Pancreas (tissue), 10 donors: ENCODE data around the gene PCGF3. TPM values are rescaled to one million over a fixed set of nuclear protein-coding genes. Genes with fewer than 3 reads are reported as not detected.

ENCODE experiments used
- ATAC-seq, 4 donors: fragments of 200-7000 bp; cut with Tn5 transposase; one replicate each; pipeline versions ENCODE4 v1.8.0 to v1.9.1; 2020; ENCODE audit warnings: mild to moderate bottlenecking in 4 of 4, moderate library complexity in 4 of 4
- DNase-seq, 6 donors: peaks; one replicate each; pipeline ENCODE4 v3.0.0-alpha.2; 2020
- FAIRE-seq: peaks from 2 replicates; lab custom pipeline; 2012; peaks lifted over from hg19 to GRCh38; lab: Jason Lieb, UNC
- H3K27ac ChIP-seq, 4 donors: fragments of 200-600 bp; sonication (generic); 1 replicate in 3 of 4; 2 replicates in 1 of 4; pipeline versions ENCODE4 v1.5.0 to v1.8.0; 2020
- H3K27me3 ChIP-seq, 4 donors: fragments of 200-600 bp; one replicate each; pipeline ENCODE4 v1.8.0; 2021
- H3K36me3 ChIP-seq, 3 donors: fragments of 200-600 bp; sonication (generic) in 1 of 3; one replicate each; pipeline versions ENCODE4 v1.5.0 to v1.8.0; 2020 to 2021
- H3K4me1 ChIP-seq, 3 donors: fragments of 200-600 bp; one replicate each; pipeline ENCODE4 v1.8.0; 2021
- H3K4me3 ChIP-seq, 4 donors: fragments of 200-600 bp; sonication (generic) in 2 of 4; one replicate each; pipeline versions ENCODE4 v1.5.0 to v1.8.0; 2020 to 2021
- H3K9me3 ChIP-seq, 4 donors: fragments of 200-600 bp; one replicate each; pipeline ENCODE4 v1.8.0; 2021
- WGBS, 2 donors: extraction: QIAGEN DNeasy Blood & Tissue Kit; methylation state at CpG; one replicate each; pipeline ENCODE4 v1.1.7; 2013; 5-methylcytosine and 5-hydroxymethylcytosine counted together
- intact Hi-C, 3 donors: fragments of 100-400 bp; cut with DNase I; formaldehyde crosslinking; loops; one replicate each; pipeline versions ENCODE4 v1.11.1 to v1.14.2; 2022
- polyA plus RNA-seq, 2 donors: library from polyadenylated mRNA; stranded (reverse); fragments of 200-250 nt; gene quantifications; one replicate each; pipeline ENCODE4 v1.2.3, GENCODE V29; 2013
- total RNA-seq, 6 donors: library from RNA; stranded (reverse); fragmentation: NEBNext Ultra II Directional in 4 of 6; extraction: Animal tissue kit (Norgen Biotek cat#: 25700) in 4 of 6; gene quantifications; one replicate each; pipeline versions ENCODE4 v1.2.1 to v1.2.4, GENCODE V29; 2021 to 2023
- TF ChIP-seq, protein P1 (sequence below), 4 donors: fragments of 200-600 bp; sonication (generic) in 3 of 4; IDR thresholded peaks; one replicate each; pipeline versions ENCODE4 v1.5.0 to v1.8.0; 2021; ENCODE audit warnings: antibody characterized with exemption in 4 of 4
- donor health status: healthy with polysubstance abuse.
- donor health status: DM: no; HTN: no; CAD: no; lungs with moderate emphysema.
- donor health status: DM: no; HTN: no; CAD: no.
- donor health status: control.
- donor health status: control.
- donor health status: Bipolar disorder and iron deficiency.
- donor health status: DM: yes; HTN: yes; CAD: no.
- donor health status: DM: no; HTN: no; CAD: no.
- donor health status: DM: no; HTN: no; CAD: no.
- donor health status: DM: yes; HTN: yes; CAD: no.

The PCGF3 gene
- total and polyA plus RNA-seq, 8 donors, result 12.3 to 66.8 (median 17.7) TPM

- H3K36me3 ChIP-seq, result no peaks in the 10 kb centered on the region
- no peaks in the 10 kb centered on the region for H3K9me3 ChIP-seq
- no peaks in the 10 kb centered on the region for H3K27me3 ChIP-seq
- peak in 1 of 6 donors; percentile 2 for DNase-seq
- no peaks in the 10 kb centered on the region for H3K4me1 ChIP-seq
- H3K4me3 ChIP-seq, result no peak overlapping the region
- WGBS, 2 donors, result 88 to 96% methylated on average over 42 of the region's 42 CpGs
- no peak for FAIRE-seq
- ATAC-seq, result no peak
- H3K27ac ChIP-seq, result no peak overlapping the region
- intact Hi-C loops, result no loop called here
- TF ChIP-seq, protein P1, sequence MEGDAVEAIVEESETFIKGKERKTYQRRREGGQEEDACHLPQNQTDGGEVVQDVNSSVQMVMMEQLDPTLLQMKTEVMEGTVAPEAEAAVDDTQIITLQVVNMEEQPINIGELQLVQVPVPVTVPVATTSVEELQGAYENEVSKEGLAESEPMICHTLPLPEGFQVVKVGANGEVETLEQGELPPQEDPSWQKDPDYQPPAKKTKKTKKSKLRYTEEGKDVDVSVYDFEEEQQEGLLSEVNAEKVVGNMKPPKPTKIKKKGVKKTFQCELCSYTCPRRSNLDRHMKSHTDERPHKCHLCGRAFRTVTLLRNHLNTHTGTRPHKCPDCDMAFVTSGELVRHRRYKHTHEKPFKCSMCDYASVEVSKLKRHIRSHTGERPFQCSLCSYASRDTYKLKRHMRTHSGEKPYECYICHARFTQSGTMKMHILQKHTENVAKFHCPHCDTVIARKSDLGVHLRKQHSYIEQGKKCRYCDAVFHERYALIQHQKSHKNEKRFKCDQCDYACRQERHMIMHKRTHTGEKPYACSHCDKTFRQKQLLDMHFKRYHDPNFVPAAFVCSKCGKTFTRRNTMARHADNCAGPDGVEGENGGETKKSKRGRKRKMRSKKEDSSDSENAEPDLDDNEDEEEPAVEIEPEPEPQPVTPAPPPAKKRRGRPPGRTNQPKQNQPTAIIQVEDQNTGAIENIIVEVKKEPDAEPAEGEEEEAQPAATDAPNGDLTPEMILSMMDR (IDR thresholded peaks at IDR 0.05), result no peak
Observed at GRCh38 chr4:661881-662761, 43.5 kb upstream of the PCGF3 start.

GRCh38 chr4:663046-663437 lies 42.6 kb upstream of the PCGF3 start:
- intact Hi-C loops, result no loop called here
- peak in 3 of 4 donors; percentile 10 to 46 (median 14) for ATAC-seq
- H3K9me3 ChIP-seq, result no peaks in the 10 kb centered on the region
- no peaks in the 10 kb centered on the region for H3K4me1 ChIP-seq
- no peak overlapping the region for H3K27ac ChIP-seq
- no peaks in the 10 kb centered on the region for H3K27me3 ChIP-seq
- no peak for FAIRE-seq
- H3K4me3 ChIP-seq, result peak overlapping the region; percentile 44 to 61 (median 56)
- DNase-seq, result peak in 3 of 6 donors; percentile 2 to 42 (median 20)
- WGBS, 2 donors, result 22 to 30% methylated on average over 16 to 20 of the region's 20 CpGs
- TF ChIP-seq, protein P1 (IDR thresholded peaks at IDR 0.05), result no peak
- H3K36me3 ChIP-seq, result no peaks in the 10 kb centered on the region

DNA sequence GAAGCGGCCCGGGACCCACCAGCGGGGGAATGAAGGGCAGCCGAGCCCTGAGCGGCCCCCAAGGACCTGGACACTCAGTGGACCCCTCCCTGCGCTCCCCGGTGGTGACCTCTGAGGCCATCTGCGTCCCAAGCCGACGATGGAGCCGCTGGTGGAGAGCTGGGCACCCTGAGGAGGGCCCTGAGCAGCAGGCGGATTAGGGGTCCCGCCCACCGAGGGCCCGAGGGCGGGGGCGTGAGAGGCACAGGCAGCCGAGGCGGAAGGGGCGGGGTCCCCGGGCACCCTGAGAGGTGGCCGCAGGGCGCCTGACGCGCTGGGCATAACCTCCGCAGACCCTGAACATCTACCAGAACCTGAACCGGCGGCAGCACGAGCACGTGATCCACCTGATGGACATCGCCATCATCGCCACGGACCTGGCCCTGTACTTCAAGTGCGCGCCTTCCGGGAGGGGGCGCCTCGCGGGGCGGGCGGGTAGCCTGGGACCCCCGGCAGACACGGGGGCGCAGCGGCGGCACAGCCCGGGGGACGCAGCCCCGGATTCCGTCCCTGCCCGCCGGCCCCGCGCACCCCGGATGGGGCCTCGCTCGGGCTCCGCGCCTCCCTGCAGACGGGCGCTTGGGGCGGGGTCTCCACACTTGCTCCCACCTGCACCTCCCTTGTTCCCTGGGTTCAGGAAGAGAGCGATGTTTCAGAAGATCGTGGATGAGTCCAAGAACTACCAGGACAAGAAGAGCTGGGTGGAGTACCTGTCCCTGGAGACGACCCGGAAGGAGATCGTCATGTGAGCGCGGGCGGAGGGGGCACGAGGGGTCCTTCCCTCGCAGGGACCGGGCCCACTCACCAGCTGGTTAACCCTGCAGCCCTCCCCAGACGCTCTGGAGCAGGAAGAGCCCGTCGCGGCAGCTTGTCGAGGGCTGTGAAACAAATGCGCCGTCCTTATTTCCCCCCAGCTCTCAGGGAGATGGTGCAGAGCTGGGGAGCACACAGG lies 41.9 kb upstream of the PCGF3 start:
- H3K27ac ChIP-seq, result peak overlapping the region in 1 of 4 donors; percentile 22
- DNase-seq (peak in 4 of 6 donors; percentile 14 to 72 (median 68)), ATAC-seq (peak; percentile 73 to 87 (median 76)), FAIRE-seq (no peak)
- peak overlapping the region; percentile 44 to 61 (median 56) for H3K4me3 ChIP-seq
- H3K4me1 ChIP-seq, result no peaks in the 10 kb centered on the region
- no peaks in the 10 kb centered on the region for H3K36me3 ChIP-seq
- WGBS, 2 donors, result 3 to 4% methylated on average over 67 to 80 of the region's 80 CpGs
- intact Hi-C loops, result no loop called here
- TF ChIP-seq, protein P1 (IDR thresholded peaks at IDR 0.05), result no peak
- H3K9me3 ChIP-seq, result no peaks in the 10 kb centered on the region
- H3K27me3 ChIP-seq, result no peaks in the 10 kb centered on the region

DNA sequence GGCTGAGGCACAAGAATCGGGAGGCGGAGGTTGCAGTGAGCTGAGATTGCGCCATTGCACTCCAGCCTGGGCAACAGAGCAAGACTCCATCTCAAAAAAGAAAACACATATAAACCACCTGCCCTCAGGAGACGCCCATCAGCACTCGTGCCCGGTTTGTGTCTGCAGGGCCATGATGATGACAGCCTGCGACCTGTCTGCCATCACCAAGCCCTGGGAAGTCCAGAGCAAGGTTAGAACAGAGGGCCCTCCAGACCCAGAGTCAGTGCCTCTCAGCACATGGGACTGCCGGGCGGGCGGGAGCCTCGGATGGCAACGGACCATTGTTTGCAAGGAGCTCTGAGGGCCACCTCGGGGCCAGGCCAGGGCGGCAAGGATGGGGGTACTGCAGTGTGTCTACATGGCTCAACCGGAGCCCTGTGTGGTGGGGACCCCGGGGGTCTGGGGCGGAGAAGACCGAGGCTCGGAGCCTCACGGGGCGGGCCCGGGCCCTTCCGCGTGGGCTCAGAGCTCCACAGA lies 40.9 kb upstream of the PCGF3 start:
- Histone ChIP-seq H3K4me1 (no peaks in the 10 kb centered on the region), H3K36me3 (no peaks in the 10 kb centered on the region), H3K27ac (no peak overlapping the region), H3K4me3 (no peak overlapping the region), H3K9me3 (no peaks in the 10 kb centered on the region), H3K27me3 (no peaks in the 10 kb centered on the region)
- TF ChIP-seq, protein P1 (IDR thresholded peaks at IDR 0.05), result no peak
- WGBS, 2 donors, result 89 to 97% methylated on average over 24 of the region's 24 CpGs
- intact Hi-C loops, result no loop called here
- ATAC-seq (no peak), FAIRE-seq (no peak), DNase-seq (peak in 4 of 6 donors; percentile 12 to 72 (median 40))
